ENCODE measurements around the gene EFNA5. TPM values are rescaled to one million over a fixed set of nuclear protein-coding genes. Genes with fewer than 3 reads are reported as not detected.

Gene EFNA5
- polyA plus RNA-seq, 1 donor from 2014 or later: 4.2 TPM

DNA sequence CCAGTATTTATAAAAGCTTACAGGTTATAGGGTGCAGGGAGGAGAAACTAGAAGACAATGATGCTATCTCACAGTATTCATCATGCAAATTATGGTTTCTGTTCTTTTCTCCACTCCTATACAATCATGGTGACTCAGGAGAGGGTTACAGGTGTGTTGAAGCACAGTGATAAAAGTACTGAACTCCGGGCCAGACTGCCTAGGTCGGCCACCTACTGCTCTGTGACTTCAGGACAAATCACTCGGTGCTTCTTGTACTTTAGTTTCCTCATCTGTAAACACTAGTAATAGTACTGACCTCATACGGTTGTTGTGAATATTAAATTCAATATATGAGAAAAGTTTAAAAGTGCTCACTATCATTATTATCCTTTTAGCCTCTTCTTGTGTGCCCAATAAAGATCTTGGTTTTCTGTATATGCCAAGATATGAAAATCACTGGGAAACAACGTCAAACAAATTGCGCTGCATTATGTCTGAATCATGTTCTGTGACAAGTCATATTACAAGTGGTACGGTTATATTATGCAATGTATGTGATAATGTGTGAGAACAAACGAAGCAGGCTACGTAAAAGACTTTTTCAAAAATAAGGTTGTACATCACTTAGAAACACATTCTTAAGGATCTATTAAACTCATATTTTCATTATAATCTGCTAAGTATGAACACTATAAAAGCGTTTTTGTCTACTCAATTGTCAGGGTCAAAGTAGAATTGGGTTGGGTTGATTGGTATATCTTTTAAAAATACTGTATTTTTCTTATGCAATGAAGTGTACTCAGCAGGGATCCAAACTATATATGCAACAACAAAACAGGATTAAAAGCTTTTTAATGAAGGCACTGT is 153.3 kb downstream of the EFNA5 start:
- no peaks in the 10 kb centered on the region for H3K9me3 ChIP-seq (ENCODE audit: low read length)
- no peak overlapping the region for H3K9ac ChIP-seq (ENCODE audit: low read length)
- H3K4me3 ChIP-seq (ENCODE audit: low read length): no peak overlapping the region
- no peak overlapping the region for H3K27ac ChIP-seq (ENCODE audit: low read length)
- H3K36me3 ChIP-seq (ENCODE audit: insufficient read depth, low read length): no peaks in the 10 kb centered on the region
- no peak for TF ChIP-seq RAD21 (conservative IDR thresholded peaks at IDR 0.05)
- TF ChIP-seq EP300 (conservative IDR thresholded peaks at IDR 0.05; ENCODE audit: poor library complexity, severe bottlenecking): no peak
- H4K20me1 ChIP-seq (ENCODE audit: insufficient read depth): no peaks in the 10 kb centered on the region
- H2AFZ ChIP-seq (ENCODE audit: low read depth, low read length): no peak overlapping the region
- H3F3A ChIP-seq (ENCODE audit: insufficient read depth, low read length, poor library complexity, severe bottlenecking): no peaks in the 10 kb centered on the region
- H3K79me2 ChIP-seq (replicated peaks; ENCODE audit: insufficient read depth, low read length): peaks cover 14% of the 10 kb centered on the region
- H3K27me3 ChIP-seq (ENCODE audit: insufficient read depth, low read depth, low read length): no peaks in the 10 kb centered on the region
- no peaks in the 10 kb centered on the region for H3K9me2 ChIP-seq (ENCODE audit: insufficient read depth, low read length)
- H3K4me2 ChIP-seq (ENCODE audit: low read length): no peak overlapping the region

DNA sequence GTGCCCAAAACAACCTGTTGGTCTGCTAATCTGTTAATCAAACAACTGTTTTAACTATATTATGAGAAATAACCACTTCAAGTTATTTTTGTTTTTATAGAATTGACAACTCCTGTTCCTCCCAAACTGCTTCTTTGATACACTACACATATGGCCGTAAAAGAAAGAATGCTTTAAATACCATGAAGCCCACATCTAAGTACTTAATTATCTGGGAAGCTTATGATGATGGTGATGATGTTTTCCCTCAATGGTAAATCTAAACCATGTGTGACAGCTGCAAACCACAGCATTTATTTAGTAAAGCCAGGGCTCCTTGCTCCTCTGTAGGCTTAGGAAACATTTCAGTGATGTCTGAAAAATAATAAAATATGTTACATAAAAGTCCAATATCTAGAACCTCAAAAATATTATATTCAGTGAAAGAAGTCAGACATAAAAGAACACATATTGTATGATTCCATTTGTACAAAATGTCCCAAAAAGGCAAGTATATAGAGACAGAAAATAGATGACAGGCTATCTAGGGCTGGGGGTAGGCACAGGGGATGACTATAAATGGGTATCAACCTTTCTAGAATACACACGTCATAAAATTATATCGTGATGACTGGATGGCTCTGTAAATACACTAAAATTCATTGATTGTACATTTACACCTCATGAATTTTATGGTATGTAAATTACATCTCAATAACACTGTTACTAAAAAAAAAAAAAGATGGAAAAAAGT is 154.1 kb downstream of the EFNA5 start:
- peaks cover 14% of the 10 kb centered on the region for H3K79me2 ChIP-seq (replicated peaks; ENCODE audit: insufficient read depth, low read length)
- no peaks in the 10 kb centered on the region for H3F3A ChIP-seq (ENCODE audit: insufficient read depth, low read length, poor library complexity, severe bottlenecking)
- H3K9me3 ChIP-seq (ENCODE audit: low read length): no peaks in the 10 kb centered on the region
- no peak overlapping the region for H2AFZ ChIP-seq (ENCODE audit: low read depth, low read length)
- TF ChIP-seq EP300 (conservative IDR thresholded peaks at IDR 0.05; ENCODE audit: poor library complexity, severe bottlenecking) (no peak), TAF1 (IDR thresholded peaks at IDR 0.05; ENCODE audit: low read depth) (no peak), MXI1 (conservative IDR thresholded peaks at IDR 0.05; ENCODE audit: poor library complexity, severe bottlenecking) (no peak), SMC3 (conservative IDR thresholded peaks at IDR 0.05; ENCODE audit: poor library complexity) (no peak), POLR2AphosphoS5 (IDR thresholded peaks at IDR 0.05) (no peak)
- TF ChIP-seq, protein P1, sequence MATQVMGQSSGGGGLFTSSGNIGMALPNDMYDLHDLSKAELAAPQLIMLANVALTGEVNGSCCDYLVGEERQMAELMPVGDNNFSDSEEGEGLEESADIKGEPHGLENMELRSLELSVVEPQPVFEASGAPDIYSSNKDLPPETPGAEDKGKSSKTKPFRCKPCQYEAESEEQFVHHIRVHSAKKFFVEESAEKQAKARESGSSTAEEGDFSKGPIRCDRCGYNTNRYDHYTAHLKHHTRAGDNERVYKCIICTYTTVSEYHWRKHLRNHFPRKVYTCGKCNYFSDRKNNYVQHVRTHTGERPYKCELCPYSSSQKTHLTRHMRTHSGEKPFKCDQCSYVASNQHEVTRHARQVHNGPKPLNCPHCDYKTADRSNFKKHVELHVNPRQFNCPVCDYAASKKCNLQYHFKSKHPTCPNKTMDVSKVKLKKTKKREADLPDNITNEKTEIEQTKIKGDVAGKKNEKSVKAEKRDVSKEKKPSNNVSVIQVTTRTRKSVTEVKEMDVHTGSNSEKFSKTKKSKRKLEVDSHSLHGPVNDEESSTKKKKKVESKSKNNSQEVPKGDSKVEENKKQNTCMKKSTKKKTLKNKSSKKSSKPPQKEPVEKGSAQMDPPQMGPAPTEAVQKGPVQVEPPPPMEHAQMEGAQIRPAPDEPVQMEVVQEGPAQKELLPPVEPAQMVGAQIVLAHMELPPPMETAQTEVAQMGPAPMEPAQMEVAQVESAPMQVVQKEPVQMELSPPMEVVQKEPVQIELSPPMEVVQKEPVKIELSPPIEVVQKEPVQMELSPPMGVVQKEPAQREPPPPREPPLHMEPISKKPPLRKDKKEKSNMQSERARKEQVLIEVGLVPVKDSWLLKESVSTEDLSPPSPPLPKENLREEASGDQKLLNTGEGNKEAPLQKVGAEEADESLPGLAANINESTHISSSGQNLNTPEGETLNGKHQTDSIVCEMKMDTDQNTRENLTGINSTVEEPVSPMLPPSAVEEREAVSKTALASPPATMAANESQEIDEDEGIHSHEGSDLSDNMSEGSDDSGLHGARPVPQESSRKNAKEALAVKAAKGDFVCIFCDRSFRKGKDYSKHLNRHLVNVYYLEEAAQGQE (IDR thresholded peaks at IDR 0.05; ENCODE audit: borderline replicate concordance): no peak
- no peaks in the 10 kb centered on the region for H3K27me3 ChIP-seq (ENCODE audit: insufficient read depth, low read depth, low read length)
- no peak overlapping the region for H3K4me2 ChIP-seq (ENCODE audit: low read length)
- no peak overlapping the region for H3K9ac ChIP-seq (ENCODE audit: low read length)
- no peaks in the 10 kb centered on the region for H4K20me1 ChIP-seq (ENCODE audit: insufficient read depth)
- H3K27ac ChIP-seq (ENCODE audit: low read length): no peak overlapping the region
- no peaks in the 10 kb centered on the region for H3K36me3 ChIP-seq (ENCODE audit: insufficient read depth, low read length)
- no peak overlapping the region for H3K4me3 ChIP-seq (ENCODE audit: low read length)
- H3K9me2 ChIP-seq (ENCODE audit: insufficient read depth, low read length): no peaks in the 10 kb centered on the region

DNA sequence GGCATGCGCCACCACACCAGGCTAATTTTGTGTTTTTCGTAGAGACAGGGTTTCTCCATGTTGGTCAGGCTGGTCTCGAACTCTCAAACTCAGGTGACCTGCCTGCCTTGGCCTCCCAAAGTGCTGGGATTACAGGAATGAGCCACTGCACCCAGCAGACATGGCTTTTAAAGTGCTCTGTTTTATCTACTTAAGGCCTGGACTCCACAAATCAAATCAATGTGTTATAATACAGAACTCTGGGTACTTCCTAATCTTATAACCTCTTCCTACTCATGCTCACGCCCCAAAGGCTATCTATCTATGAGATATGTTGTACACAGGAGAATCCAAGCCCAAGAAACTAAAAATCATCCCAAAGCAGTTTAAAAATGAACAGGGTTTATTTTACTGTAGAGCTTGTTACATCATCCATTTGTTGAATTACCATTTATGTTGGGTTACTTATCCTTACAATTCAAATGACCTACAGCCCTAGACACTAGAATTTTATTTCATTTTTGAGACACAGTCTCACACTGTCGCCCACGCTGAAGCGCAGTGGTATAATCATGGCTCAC is 155.1 kb downstream of the EFNA5 start:
- H3K9ac ChIP-seq (ENCODE audit: low read length): no peak overlapping the region
- no peak overlapping the region for H3K27ac ChIP-seq (ENCODE audit: low read length)
- H3K36me3 ChIP-seq (ENCODE audit: insufficient read depth, low read length): no peaks in the 10 kb centered on the region
- H3F3A ChIP-seq (ENCODE audit: insufficient read depth, low read length, poor library complexity, severe bottlenecking): no peaks in the 10 kb centered on the region
- H3K9me2 ChIP-seq (ENCODE audit: insufficient read depth, low read length): no peaks in the 10 kb centered on the region
- no peak overlapping the region for H2AFZ ChIP-seq (ENCODE audit: low read depth, low read length)
- no peaks in the 10 kb centered on the region for H3K9me3 ChIP-seq (ENCODE audit: low read length)
- no peak overlapping the region for H3K4me3 ChIP-seq (ENCODE audit: low read length)
- H4K20me1 ChIP-seq (ENCODE audit: insufficient read depth): no peaks in the 10 kb centered on the region
- peaks cover 14% of the 10 kb centered on the region for H3K79me2 ChIP-seq (replicated peaks; ENCODE audit: insufficient read depth, low read length)
- no peak overlapping the region for H3K4me2 ChIP-seq (ENCODE audit: low read length)
- H3K27me3 ChIP-seq (ENCODE audit: insufficient read depth, low read depth, low read length): no peaks in the 10 kb centered on the region
- TF ChIP-seq, protein P2, sequence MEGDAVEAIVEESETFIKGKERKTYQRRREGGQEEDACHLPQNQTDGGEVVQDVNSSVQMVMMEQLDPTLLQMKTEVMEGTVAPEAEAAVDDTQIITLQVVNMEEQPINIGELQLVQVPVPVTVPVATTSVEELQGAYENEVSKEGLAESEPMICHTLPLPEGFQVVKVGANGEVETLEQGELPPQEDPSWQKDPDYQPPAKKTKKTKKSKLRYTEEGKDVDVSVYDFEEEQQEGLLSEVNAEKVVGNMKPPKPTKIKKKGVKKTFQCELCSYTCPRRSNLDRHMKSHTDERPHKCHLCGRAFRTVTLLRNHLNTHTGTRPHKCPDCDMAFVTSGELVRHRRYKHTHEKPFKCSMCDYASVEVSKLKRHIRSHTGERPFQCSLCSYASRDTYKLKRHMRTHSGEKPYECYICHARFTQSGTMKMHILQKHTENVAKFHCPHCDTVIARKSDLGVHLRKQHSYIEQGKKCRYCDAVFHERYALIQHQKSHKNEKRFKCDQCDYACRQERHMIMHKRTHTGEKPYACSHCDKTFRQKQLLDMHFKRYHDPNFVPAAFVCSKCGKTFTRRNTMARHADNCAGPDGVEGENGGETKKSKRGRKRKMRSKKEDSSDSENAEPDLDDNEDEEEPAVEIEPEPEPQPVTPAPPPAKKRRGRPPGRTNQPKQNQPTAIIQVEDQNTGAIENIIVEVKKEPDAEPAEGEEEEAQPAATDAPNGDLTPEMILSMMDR (IDR thresholded peaks at IDR 0.05; ENCODE audit: poor library complexity, severe bottlenecking): no peak
- TF ChIP-seq SMC3 (conservative IDR thresholded peaks at IDR 0.05; ENCODE audit: poor library complexity): no peak
- TF ChIP-seq, protein P1 (IDR thresholded peaks at IDR 0.05; ENCODE audit: borderline replicate concordance): no peak
- TF ChIP-seq EZH2 (IDR thresholded peaks at IDR 0.05; ENCODE audit: borderline replicate concordance, insufficient read depth, low read length, poor library complexity, severe bottlenecking): no peak
- no peak for TF ChIP-seq POLR2AphosphoS5 (IDR thresholded peaks at IDR 0.05)
- TF ChIP-seq EP300 (conservative IDR thresholded peaks at IDR 0.05; ENCODE audit: poor library complexity, severe bottlenecking): no peak
- no peak for TF ChIP-seq MXI1 (conservative IDR thresholded peaks at IDR 0.05; ENCODE audit: poor library complexity, severe bottlenecking)
- no peak for TF ChIP-seq RAD21 (conservative IDR thresholded peaks at IDR 0.05)
- TF ChIP-seq TAF1 (IDR thresholded peaks at IDR 0.05; ENCODE audit: low read depth): no peak

Data from neural cell (in vitro differentiated cells).